Adrenal gland (tissue), 12 donors: ENCODE measurements around the gene SMARCE1. TPM values are rescaled to one million over a fixed set of nuclear protein-coding genes. Genes with fewer than 3 reads are reported as not detected.
"Not testable (repeated sequence)": the region's sequence is repeated elsewhere in the genome, so short reads cannot be mapped to it uniquely, and the experiment has no call there.

ENCODE experiments used
- DNase-seq, 7 donors: peaks; one replicate each; pipeline ENCODE4 v3.0.0-alpha.2; 2019 to 2020
- H3K27ac ChIP-seq, 5 donors: fragments of 200-600 bp; sonication (generic) in 4 of 5; 1 replicate in 3 of 5; 2 replicates in 2 of 5; pipeline versions ENCODE4 v1.5.1 to v1.8.0; 2016 to 2020; ENCODE audit warnings: mild to moderate bottlenecking in 1 of 5
- H3K27me3 ChIP-seq: fragments of 200-600 bp; 2 replicates; pipeline ENCODE4 v1.8.0; 2021
- H3K36me3 ChIP-seq, 2 donors: fragments of 200-600 bp; replicated peaks in 1 of 2; 1 replicate in 1 of 2; 2 replicates in 1 of 2; pipeline versions ENCODE4 v1.5.1 to v1.8.0; 2018 to 2022
- H3K4me1 ChIP-seq, 2 donors: fragments of 200-600 bp; replicated peaks in 1 of 2; 1 replicate in 1 of 2; 2 replicates in 1 of 2; pipeline versions ENCODE4 v1.5.1 to v1.8.0; 2018 to 2021
- H3K4me3 ChIP-seq, 4 donors: fragments of 200-600 bp; sonication (generic) in 3 of 4; one replicate each; pipeline ENCODE4 v1.5.1; 2016 to 2018
- H3K9me3 ChIP-seq, 3 donors: fragments of 200-600 bp; sonication (generic) in 1 of 3; replicated peaks in 1 of 3; 1 replicate in 2 of 3; 2 replicates in 1 of 3; pipeline versions ENCODE4 v1.5.1 to v1.8.0; 2016 to 2021
- POLR2A ChIP-seq, 2 donors: fragments of 450-650 bp; IDR thresholded peaks; one replicate each; pipeline ENCODE4 v1.6.1; 2017; ENCODE audit warnings: antibody characterized with exemption in 2 of 2, mild to moderate bottlenecking in 2 of 2, moderate library complexity in 1 of 2
- WGBS, 4 donors: extraction: QIAGEN DNeasy Blood & Tissue Kit in 2 of 4; methylation state at CpG; one replicate each; pipeline versions ENCODE4 v1.1.5 to v1.1.7; 2013 to 2017; 5-methylcytosine and 5-hydroxymethylcytosine counted together
- intact Hi-C, 2 donors: fragments of 100-400 bp; cut with DNase I; formaldehyde crosslinking; loops; one replicate each; pipeline versions ENCODE4 v1.14.1 to v1.15.0; 2022 to 2023
- polyA plus RNA-seq, 3 donors: library from polyadenylated mRNA; stranded (reverse); fragments of 200-250 nt in 2 of 3; fragments of 350-450 nt in 1 of 3; fragmentation: Illumina TruSeq in 1 of 3; extraction: RNeasy Lipid Tissue Mini Kit (QIAGEN cat#74804) in 1 of 3; gene quantifications; one replicate each; pipeline ENCODE4 v1.2.3, GENCODE V29; 2013 to 2014
- total RNA-seq, 9 donors: library from RNA; depleted of rRNA in 4 of 9; stranded (reverse); fragments of >200 nt in 4 of 9; fragments of 120-200 nt in 1 of 9; fragmentation: NEBNext Ultra II Directional in 1 of 9; extraction: Animal tissue kit (Norgen Biotek cat#: 25700) in 1 of 9; gene quantifications; one replicate each; pipeline versions ENCODE4 v1.1.0 to v1.2.4, GENCODE V29; 2013 to 2023
- TF ChIP-seq, protein P1 (sequence below), 6 experiments: fragments of 450-650 bp in 4 of 6; fragments of 200-600 bp in 2 of 6; sonication (generic) in 1 of 6; IDR thresholded peaks; 1 replicate in 5 of 6; 2 replicates in 1 of 6; pipeline versions ENCODE4 v1.5.1 to v1.8.0; 2016 to 2021; ENCODE audit warnings: antibody characterized with exemption in 6 of 6, mild to moderate bottlenecking in 2 of 6, moderate library complexity in 1 of 6
- donor health status: healthy with polysubstance abuse.
- donor health status: Bipolar disorder and iron deficiency.
- donor health status: DM: yes; HTN: yes; CAD: no.
- donor health status: DM: no; HTN: no; CAD: no.
- donor health status: DM: no; HTN: no; CAD: no.
- donor health status: DM: yes; HTN: yes; CAD: no.

SMARCE1 gene
- total and polyA plus RNA-seq, 12 donors: 55.5 to 128 (median 77.0) TPM

DNA sequence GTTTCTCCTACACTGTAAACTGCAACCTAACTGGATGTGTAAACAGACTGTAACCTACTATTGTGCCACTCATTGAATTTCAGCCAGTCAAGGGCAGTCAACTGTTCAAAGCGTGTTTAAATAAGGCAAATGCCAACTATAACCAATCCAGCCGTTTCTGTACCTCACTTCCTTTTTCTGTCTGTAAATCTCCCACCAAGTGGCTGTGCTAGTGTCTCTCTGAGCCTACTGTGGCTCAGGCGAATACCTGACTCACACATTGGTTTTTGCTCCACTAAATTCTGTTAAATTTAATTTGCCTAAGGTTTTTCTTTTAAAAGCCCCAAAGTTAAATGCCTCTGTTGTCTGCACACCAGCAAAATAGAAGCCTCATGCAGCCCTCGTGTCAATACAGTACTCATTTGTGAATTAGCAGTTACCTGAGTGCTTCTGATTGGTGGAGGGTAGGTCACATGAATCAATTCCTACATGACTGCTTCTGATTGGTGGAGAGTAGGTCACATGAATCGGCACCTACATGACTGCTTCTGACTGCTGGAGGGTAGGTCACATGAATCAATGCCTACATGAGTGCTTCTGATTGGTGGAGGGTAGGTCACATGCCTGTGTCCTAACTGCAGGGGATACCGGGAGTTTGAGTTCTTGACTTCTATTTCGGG, 51.2 kb downstream of the SMARCE1 start:
- Histone ChIP-seq H3K4me1 (no peaks in the 10 kb centered on the region), H3K27ac (no peak overlapping the region), H3K9me3 (no peaks in the 10 kb centered on the region), H3K36me3 (no peaks in the 10 kb centered on the region), H3K27me3 (no peaks in the 10 kb centered on the region), H3K4me3 (no peak overlapping the region)
- no peak for DNase-seq
- intact Hi-C loops: no loop called here
- 72 to 79% (median 76%) methylated on average over 7 of the region's 7 CpGs for WGBS, 4 donors
- TF ChIP-seq, protein P1, sequence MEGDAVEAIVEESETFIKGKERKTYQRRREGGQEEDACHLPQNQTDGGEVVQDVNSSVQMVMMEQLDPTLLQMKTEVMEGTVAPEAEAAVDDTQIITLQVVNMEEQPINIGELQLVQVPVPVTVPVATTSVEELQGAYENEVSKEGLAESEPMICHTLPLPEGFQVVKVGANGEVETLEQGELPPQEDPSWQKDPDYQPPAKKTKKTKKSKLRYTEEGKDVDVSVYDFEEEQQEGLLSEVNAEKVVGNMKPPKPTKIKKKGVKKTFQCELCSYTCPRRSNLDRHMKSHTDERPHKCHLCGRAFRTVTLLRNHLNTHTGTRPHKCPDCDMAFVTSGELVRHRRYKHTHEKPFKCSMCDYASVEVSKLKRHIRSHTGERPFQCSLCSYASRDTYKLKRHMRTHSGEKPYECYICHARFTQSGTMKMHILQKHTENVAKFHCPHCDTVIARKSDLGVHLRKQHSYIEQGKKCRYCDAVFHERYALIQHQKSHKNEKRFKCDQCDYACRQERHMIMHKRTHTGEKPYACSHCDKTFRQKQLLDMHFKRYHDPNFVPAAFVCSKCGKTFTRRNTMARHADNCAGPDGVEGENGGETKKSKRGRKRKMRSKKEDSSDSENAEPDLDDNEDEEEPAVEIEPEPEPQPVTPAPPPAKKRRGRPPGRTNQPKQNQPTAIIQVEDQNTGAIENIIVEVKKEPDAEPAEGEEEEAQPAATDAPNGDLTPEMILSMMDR (IDR thresholded peaks at IDR 0.05): no peak
- TF ChIP-seq POLR2A (IDR thresholded peaks at IDR 0.05): no peak

DNA sequence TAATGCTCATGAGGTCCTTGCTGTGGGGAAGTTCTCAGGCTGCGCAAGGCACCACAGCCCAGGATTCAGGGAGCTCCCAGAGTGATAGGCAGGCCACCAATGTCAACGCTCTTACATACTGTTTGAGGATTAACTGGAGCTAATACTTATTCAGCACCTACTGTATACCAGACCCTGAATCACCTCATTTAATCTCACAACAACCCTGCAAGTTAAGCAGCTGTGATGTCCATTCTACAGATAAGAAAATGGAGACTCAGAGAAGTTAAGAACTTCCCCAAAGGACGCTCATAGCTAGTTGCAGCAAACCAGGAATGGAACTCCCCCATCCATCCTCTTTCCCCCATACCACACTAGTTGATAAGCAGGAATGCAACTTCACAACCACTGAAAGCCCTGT, 56.9 kb downstream of the SMARCE1 start:
- WGBS, 4 donors: 80 to 86% (median 84%) methylated on average over 3 of the region's 3 CpGs
- Histone ChIP-seq H3K4me1 (no peaks in the 10 kb centered on the region), H3K36me3 (no peaks in the 10 kb centered on the region), H3K27ac (no peak overlapping the region), H3K9me3 (no peaks in the 10 kb centered on the region), H3K27me3 (peaks cover 4% of the 10 kb centered on the region), H3K4me3 (no peak overlapping the region)
- intact Hi-C loops: no loop called here
- no peak for TF ChIP-seq POLR2A (IDR thresholded peaks at IDR 0.05)
- TF ChIP-seq, protein P1 (IDR thresholded peaks at IDR 0.05): no peak
- DNase-seq: no peak

DNA sequence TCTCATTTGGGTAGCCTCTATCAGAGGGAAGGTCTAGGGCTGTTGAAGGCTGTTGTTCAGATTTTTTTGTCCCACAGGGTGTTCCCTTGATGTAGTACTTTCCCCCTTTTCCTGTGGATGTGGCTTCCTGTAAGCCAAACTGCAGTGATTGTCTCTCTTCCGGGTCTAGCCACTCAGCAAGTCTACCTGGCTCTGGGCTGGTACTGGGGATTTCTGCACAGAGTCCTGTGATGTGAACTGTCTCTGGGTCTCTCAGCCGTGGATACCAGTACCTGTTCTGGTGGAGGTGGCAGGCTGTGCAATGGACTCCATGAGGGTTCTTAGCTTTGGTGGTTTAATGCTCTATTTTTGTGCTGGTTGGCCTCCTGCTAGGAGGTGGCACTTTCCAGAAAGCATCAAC, 59.1 kb downstream of the SMARCE1 start:
- Histone ChIP-seq H3K27ac (no peak overlapping the region), H3K27me3 (peaks cover 4% of the 10 kb centered on the region), H3K36me3 (no peaks in the 10 kb centered on the region), H3K9me3 (no peaks in the 10 kb centered on the region), H3K4me1 (no peaks in the 10 kb centered on the region), H3K4me3 (no peak overlapping the region)
- no peak for DNase-seq
- intact Hi-C loops: no loop called here
- TF ChIP-seq POLR2A (IDR thresholded peaks at IDR 0.05): no peak
- TF ChIP-seq, protein P1 (IDR thresholded peaks at IDR 0.05): no peak
- WGBS, 4 donors: 73 to 89% (median 75%) methylated on average over 1 to 2 of the region's 2 CpGs

DNA sequence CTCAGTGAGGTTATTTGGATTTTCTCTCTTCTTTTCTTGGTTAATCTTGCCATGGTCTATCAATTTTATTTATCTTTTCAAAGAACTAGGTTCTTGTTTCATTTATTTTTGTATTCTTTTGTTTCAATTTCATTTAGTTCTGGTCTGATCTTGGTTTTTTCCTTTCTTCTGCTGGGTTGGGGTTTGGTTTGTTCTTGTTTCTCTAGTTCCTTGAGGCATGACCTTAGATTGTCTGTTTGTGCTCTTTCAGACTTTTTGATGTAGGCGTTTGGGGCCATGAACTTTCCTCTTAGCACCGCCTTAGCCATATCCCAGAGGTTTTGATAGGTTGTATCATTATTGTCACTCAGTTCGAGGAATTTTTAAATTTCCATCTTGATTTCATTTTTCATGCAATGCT, 61.4 kb downstream of the SMARCE1 start:
- H3K9me3 ChIP-seq, intact Hi-C loops, H3K4me1 ChIP-seq, H3K36me3 ChIP-seq, H3K27me3 ChIP-seq, DNase-seq, H3K27ac ChIP-seq, H3K4me3 ChIP-seq: not testable (repeated sequence)
- WGBS, 4 donors: 61 to 70% (median 63%) methylated on average over 3 of the region's 3 CpGs

DNA sequence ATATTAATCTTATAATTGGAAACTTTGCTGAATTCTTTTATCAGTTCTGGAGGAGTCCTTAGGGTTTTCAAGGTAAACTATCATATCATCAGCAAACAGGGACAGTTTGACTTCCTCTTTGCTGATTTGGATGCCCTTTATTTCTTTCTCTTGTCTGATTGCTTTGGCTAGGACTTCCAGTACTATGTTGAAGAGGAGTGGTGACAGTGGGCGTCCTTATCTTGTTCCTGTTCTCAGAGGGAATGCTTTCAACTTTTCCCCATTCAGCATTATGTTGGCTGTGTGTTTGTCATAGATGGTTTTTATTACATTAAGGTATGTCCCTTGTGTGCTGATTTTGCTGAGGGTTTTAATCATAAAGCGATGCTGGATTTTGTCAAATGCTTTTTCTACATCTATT, 62.7 kb downstream of the SMARCE1 start:
- H3K36me3 ChIP-seq, intact Hi-C loops, DNase-seq, H3K27me3 ChIP-seq, H3K4me1 ChIP-seq, H3K9me3 ChIP-seq, H3K27ac ChIP-seq, H3K4me3 ChIP-seq: not testable (repeated sequence)
- 65 to 88% (median 78%) methylated on average over 2 of the region's 2 CpGs for WGBS, 4 donors
